NCI-H2107 (cell line): ENCODE data around the gene NT5C2.
"Not testable (repeated sequence)": the region's sequence is repeated elsewhere in the genome, so short reads cannot be mapped to it uniquely, and the experiment has no call there.

ENCODE experiments used
- DNase-seq: peaks from one replicate; lab custom pipeline; 2025; lab: John Stamatoyannopoulos, UW

NT5C2 gene

GRCh38 chr10:103193107-103193819, at the start of gene NT5C2:
Gene NT5C2 (minus strand): TSS chr10:103193272. CDS start chr10:103174958, 18,314 bp downstream.
- DNase-seq: peak; percentile 38

GRCh38 chr10:103241262-103242011, 48.4 kb upstream of the NT5C2 start:
- no peak for DNase-seq

- no peak for DNase-seq
Measured at GRCh38 chr10:103238506-103239252, 45.6 kb upstream of the NT5C2 start.

GRCh38 chr10:103235775-103236174, 42.7 kb upstream of the NT5C2 start:
- no peak for DNase-seq

- DNase-seq: no peak
Measured at GRCh38 chr10:103232772-103233488, 39.9 kb upstream of the NT5C2 start.

GRCh38 chr10:103232131-103232673, 39.1 kb upstream of the NT5C2 start:
- DNase-seq: no peak

GRCh38 chr10:103231047-103231551, 38.0 kb upstream of the NT5C2 start:
- no peak for DNase-seq

- DNase-seq: no peak
Measured at GRCh38 chr10:103227416-103227815, 34.3 kb upstream of the NT5C2 start.

GRCh38 chr10:103225939-103226338, 32.9 kb upstream of the NT5C2 start:
- no peak for DNase-seq

GRCh38 chr10:103224721-103225120, 31.6 kb upstream of the NT5C2 start:
- DNase-seq: not testable (repeated sequence)

GRCh38 chr10:103224133-103224532, 31.1 kb upstream of the NT5C2 start:
- DNase-seq: no peak

GRCh38 chr10:103216362-103216761, 23.3 kb upstream of the NT5C2 start:
- DNase-seq: not testable (repeated sequence)

GRCh38 chr10:103215601-103216000, 22.5 kb upstream of the NT5C2 start:
- no peak for DNase-seq

GRCh38 chr10:103210262-103210661, 17.2 kb upstream of the NT5C2 start:
- not testable (repeated sequence) for DNase-seq

GRCh38 chr10:103207643-103208042, 14.6 kb upstream of the NT5C2 start:
- DNase-seq: not testable (repeated sequence)

GRCh38 chr10:103207141-103207540, 14.1 kb upstream of the NT5C2 start:
- DNase-seq: no peak

- not testable (repeated sequence) for DNase-seq
Measured at GRCh38 chr10:103206715-103207114, 13.6 kb upstream of the NT5C2 start.

GRCh38 chr10:103205401-103205800, 12.3 kb upstream of the NT5C2 start:
- DNase-seq: not testable (repeated sequence)

- no peak for DNase-seq
Measured at GRCh38 chr10:103204353-103205255, 11.5 kb upstream of the NT5C2 start.

- no peak for DNase-seq
Measured at GRCh38 chr10:103203466-103203865, 10.4 kb upstream of the NT5C2 start.
